Peyer's patch (tissue), 4 donors: ENCODE results near the gene FHOD3.

Source experiments
- CTCF ChIP-seq, 6 experiments: fragments of 450-650 bp in 4 of 6; fragments of 200-600 bp in 2 of 6; sonication (generic) in 1 of 6; IDR thresholded peaks; one replicate each; pipeline ENCODE4 v1.5.1; 2017 to 2019; ENCODE audit warnings: antibody characterized with exemption in 6 of 6, mild to moderate bottlenecking in 3 of 6, moderate library complexity in 1 of 6
- POLR2A ChIP-seq, 2 donors: fragments of 450-650 bp; IDR thresholded peaks; one replicate each; pipeline ENCODE4 v1.5.1; 2017; ENCODE audit warnings: antibody characterized with exemption in 2 of 2, mild to moderate bottlenecking in 2 of 2, moderate library complexity in 2 of 2

DNA sequence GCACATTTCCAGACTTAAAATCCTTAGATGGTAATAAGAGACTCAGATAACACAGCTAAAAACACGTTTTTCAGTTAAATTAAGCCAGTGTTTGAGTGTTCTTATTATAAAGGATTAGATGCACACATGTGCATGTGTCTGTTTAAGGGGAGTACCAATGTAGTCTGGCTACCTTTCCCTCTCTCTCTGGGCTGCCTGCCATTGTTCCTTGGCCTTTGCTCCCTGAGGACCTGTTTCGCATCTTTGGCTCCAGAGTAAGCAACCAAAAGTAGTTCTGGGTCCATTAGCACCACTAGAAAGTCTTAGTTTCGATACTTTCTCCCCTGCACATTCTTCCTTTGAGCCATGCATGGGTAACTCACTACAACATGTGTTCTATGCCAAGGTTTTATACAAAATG lies 303.0 kb downstream of the FHOD3 start:
- no peak for TF ChIP-seq CTCF (IDR thresholded peaks at IDR 0.05)
- TF ChIP-seq POLR2A (IDR thresholded peaks at IDR 0.05): no peak
